ENCODE data around the gene OR6B3.

OR6B3 gene

DNA sequence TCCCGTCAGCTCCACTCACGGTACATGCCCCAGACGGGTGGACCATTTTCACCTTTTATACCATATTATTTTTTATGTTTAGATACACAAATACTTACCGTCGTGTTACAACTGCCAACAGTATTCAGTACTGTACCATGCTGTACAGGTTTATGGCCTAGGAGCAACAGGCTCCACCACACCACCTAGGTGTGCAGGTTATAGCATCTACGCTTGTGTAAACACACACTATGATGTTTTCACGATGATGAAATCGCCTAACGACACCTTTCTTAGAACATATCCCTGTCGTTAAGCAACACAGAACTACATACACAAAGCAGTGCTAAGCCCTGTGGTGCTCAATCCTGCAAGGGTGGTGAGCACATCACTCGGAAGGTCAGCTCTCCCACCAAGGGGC is 52.6 kb downstream of the OR6B3 start:
- H3K36me3 ChIP-seq (ENCODE audit: control insufficient read depth, low read length): peaks cover 57% of the 10 kb centered on the region
- no peaks in the 10 kb centered on the region for H4K20me1 ChIP-seq (ENCODE audit: control insufficient read depth, insufficient read depth, low read depth, low read length)

DNA sequence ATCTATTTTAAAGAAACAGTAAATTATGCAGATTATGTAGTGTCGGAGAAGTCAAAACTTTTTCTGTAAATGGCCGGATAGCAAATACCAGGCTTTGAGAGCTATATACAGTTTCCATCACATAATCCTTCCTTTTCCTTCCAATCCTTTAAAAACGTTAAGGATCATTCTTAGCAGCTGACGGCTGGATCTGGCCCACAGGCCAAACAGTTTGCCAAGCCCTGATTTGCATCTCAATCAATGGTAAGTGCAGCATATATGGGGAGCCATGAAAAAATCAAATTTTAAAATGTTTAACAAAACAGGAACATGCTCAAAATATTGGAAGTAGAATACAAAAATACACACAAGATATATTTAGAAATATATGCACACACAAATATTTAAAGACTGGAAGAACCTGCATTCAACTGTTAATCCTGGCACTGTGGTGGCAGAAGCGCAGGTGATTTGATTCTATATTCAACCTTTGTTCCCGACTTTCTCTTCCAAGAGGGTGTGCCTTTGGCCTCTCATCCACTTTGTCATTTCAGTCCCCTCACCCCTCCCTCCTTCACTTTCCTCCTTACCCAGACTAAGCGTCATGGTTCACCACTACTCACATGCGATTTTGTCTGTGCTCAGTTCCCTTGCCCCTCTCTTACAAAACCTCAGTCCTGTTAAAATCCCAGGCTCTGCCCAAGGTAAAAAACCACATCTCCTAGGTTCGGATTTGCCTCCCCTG is 55.5 kb downstream of the OR6B3 start:
- Histone ChIP-seq H3K27me3 (ENCODE audit: control insufficient read depth, low read length) (no peaks in the 10 kb centered on the region), H3K4me2 (ENCODE audit: low read length) (no peak overlapping the region), H3K9me2 (replicated peaks; ENCODE audit: control insufficient read depth, low read length) (no peaks in the 10 kb centered on the region), H3K36me3 (ENCODE audit: control insufficient read depth, low read length) (peaks cover 37% of the 10 kb centered on the region), H3K79me2 (ENCODE audit: control insufficient read depth, low read length) (no peaks in the 10 kb centered on the region), H3K9me3 (ENCODE audit: control insufficient read depth, insufficient read depth, low read length) (no peaks in the 10 kb centered on the region), H3K4me3 (ENCODE audit: low read length) (no peak overlapping the region), H3K4me1 (ENCODE audit: control insufficient read depth, low read length) (no peaks in the 10 kb centered on the region), H4K20me1 (ENCODE audit: control insufficient read depth, insufficient read depth, low read depth, low read length) (no peaks in the 10 kb centered on the region), H3K27ac (ENCODE audit: low read depth, low read length) (no peak overlapping the region), H3F3A (ENCODE audit: control insufficient read depth, insufficient read depth) (peaks cover 3% of the 10 kb centered on the region; the same call in 1 of the 2 replicates)
- TF ChIP-seq EZH2phosphoT487 (IDR thresholded peaks at IDR 0.05; ENCODE audit: borderline replicate concordance, low read length): no peak
- TF ChIP-seq, protein P1, sequence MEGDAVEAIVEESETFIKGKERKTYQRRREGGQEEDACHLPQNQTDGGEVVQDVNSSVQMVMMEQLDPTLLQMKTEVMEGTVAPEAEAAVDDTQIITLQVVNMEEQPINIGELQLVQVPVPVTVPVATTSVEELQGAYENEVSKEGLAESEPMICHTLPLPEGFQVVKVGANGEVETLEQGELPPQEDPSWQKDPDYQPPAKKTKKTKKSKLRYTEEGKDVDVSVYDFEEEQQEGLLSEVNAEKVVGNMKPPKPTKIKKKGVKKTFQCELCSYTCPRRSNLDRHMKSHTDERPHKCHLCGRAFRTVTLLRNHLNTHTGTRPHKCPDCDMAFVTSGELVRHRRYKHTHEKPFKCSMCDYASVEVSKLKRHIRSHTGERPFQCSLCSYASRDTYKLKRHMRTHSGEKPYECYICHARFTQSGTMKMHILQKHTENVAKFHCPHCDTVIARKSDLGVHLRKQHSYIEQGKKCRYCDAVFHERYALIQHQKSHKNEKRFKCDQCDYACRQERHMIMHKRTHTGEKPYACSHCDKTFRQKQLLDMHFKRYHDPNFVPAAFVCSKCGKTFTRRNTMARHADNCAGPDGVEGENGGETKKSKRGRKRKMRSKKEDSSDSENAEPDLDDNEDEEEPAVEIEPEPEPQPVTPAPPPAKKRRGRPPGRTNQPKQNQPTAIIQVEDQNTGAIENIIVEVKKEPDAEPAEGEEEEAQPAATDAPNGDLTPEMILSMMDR (IDR thresholded peaks at IDR 0.05; ENCODE audit: low read depth, low read length, poor library complexity, severe bottlenecking): no peak

More for the DNA sequence above, 52.6 kb downstream of the OR6B3 start:
- Histone ChIP-seq H3K27me3 (ENCODE audit: control insufficient read depth, low read length) (no peaks in the 10 kb centered on the region), H3F3A (ENCODE audit: control insufficient read depth, insufficient read depth) (peaks cover 3% of the 10 kb centered on the region; the same call in 1 of the 2 replicates), H3K9me2 (replicated peaks; ENCODE audit: control insufficient read depth, low read length) (no peaks in the 10 kb centered on the region), H3K4me2 (ENCODE audit: low read length) (no peak overlapping the region), H3K4me3 (ENCODE audit: low read length) (no peak overlapping the region), H3K27ac (ENCODE audit: low read depth, low read length) (no peak overlapping the region), H3K4me1 (ENCODE audit: control insufficient read depth, low read length) (no peaks in the 10 kb centered on the region), H3K9me3 (ENCODE audit: control insufficient read depth, insufficient read depth, low read length) (no peaks in the 10 kb centered on the region), H3K79me2 (ENCODE audit: control insufficient read depth, low read length) (no peaks in the 10 kb centered on the region)
- TF ChIP-seq EZH2phosphoT487 (IDR thresholded peaks at IDR 0.05; ENCODE audit: borderline replicate concordance, low read length): no peak
- TF ChIP-seq, protein P1 (IDR thresholded peaks at IDR 0.05; ENCODE audit: low read depth, low read length, poor library complexity, severe bottlenecking): no peak
